B cell (primary cell): Measurements from ENCODE around the gene CASP9. TPM values are rescaled to one million over a fixed set of nuclear protein-coding genes. Genes with fewer than 3 reads are reported as not detected.

Source experiments
- ATAC-seq: fragments of 200-7000 bp; cut with Tn5 transposase; one replicate; pipeline ENCODE4 v1.10.0; 2021; ENCODE audit warnings: low read depth, mild to moderate bottlenecking, moderate number of reproducible peaks, moderate library complexity
- CTCF ChIA-PET: fragments of 350-600 bp; sonication (Branson Sonifier 250); formaldehyde crosslinking; loops from one replicate; lab custom pipeline; 2021; ENCODE audit warnings: antibody characterized with exemption, inconsistent platforms; lab: Charles Lee
- POLR2A ChIA-PET: fragments of 350-600 bp; sonication (Branson Sonifier 250); formaldehyde crosslinking; loops from one replicate; lab custom pipeline; 2021; ENCODE audit warnings: antibody characterized with exemption; lab: Charles Lee
- DNase-seq: peaks from one replicate; pipeline ENCODE4 v3.0.0; 2013
- H2AFZ ChIP-seq: 2 replicates; pipeline ENCODE4 v1.6.1; 2012; ENCODE audit warnings: mild to moderate bottlenecking, low read depth, low read length; ENCODE audit not compliant: insufficient read depth, poor library complexity, severe bottlenecking
- H3K27ac ChIP-seq, 2 donors: 1 replicate in 1 of 2; 2 replicates in 1 of 2; pipeline ENCODE4 v1.5.1; 2012 to 2013; ENCODE audit warnings: low read length in 2 of 2, mild to moderate bottlenecking in 2 of 2, moderate library complexity in 1 of 2
- H3K27me3 ChIP-seq, 4 experiments: fragments of 200-600 bp in 1 of 4; sonication (generic) in 1 of 4; replicated peaks in 1 of 4; 1 replicate in 2 of 4; 2 replicates in 2 of 4; pipeline versions ENCODE4 v1.6.1 to v1.7.0; 2013 to 2016; ENCODE audit warnings: low read length in 3 of 4, mild to moderate bottlenecking in 2 of 4, mixed read lengths in 1 of 4, moderate library complexity in 1 of 4; ENCODE audit not compliant: insufficient read depth in 4 of 4, control insufficient read depth in 3 of 4; ENCODE audit errors: control extremely low read depth in 1 of 4
- H3K36me3 ChIP-seq, 2 experiments: replicated peaks in 1 of 2; 1 replicate in 1 of 2; 2 replicates in 1 of 2; pipeline versions ENCODE4 v1.6.1 to v1.7.1; 2013; ENCODE audit warnings: low read length in 1 of 2; ENCODE audit not compliant: insufficient read depth in 2 of 2, control insufficient read depth in 1 of 2; ENCODE audit errors: control extremely low read depth in 1 of 2, extremely low read depth in 1 of 2
- H3K4me1 ChIP-seq, 2 donors: fragments of 200-600 bp in 1 of 2; sonication (generic) in 1 of 2; 1 replicate in 1 of 2; 2 replicates in 1 of 2; pipeline versions ENCODE4 v1.5.1 to v1.6.1; 2013 to 2017; ENCODE audit warnings: low read length in 2 of 2; ENCODE audit not compliant: control insufficient read depth in 2 of 2, insufficient read depth in 2 of 2
- H3K4me2 ChIP-seq: replicated peaks from 2 replicates; pipeline ENCODE3; 2012; ENCODE audit warnings: mild to moderate bottlenecking, low read depth, low read length; ENCODE audit not compliant: poor library complexity, severe bottlenecking
- H3K4me3 ChIP-seq, 5 experiments: fragments of 200-600 bp in 1 of 5; sonication (generic) in 1 of 5; 1 replicate in 3 of 5; 2 replicates in 2 of 5; pipeline versions ENCODE4 v1.5.1 to v1.7.0; 2011 to 2016; ENCODE audit warnings: low read length in 4 of 5, mild to moderate bottlenecking in 4 of 5, low read depth in 2 of 5, control low read depth in 1 of 5, moderate library complexity in 1 of 5; ENCODE audit not compliant: insufficient read depth in 1 of 5; ENCODE audit errors: control extremely low read depth in 1 of 5, extremely low read depth in 1 of 5
- H3K79me2 ChIP-seq: fragments of 200-600 bp; sonication (generic); one replicate; pipeline ENCODE4 v1.6.0; 2016; ENCODE audit warnings: low read length; ENCODE audit not compliant: control insufficient read depth, insufficient read depth
- H3K9ac ChIP-seq: fragments of 200-600 bp; sonication (generic); 2 replicates; pipeline ENCODE4 v1.6.1; 2017; ENCODE audit warnings: mild to moderate bottlenecking, low read length, moderate library complexity
- H3K9me3 ChIP-seq, 3 donors: one replicate each; pipeline versions ENCODE4 v1.6.1 to v1.7.1; 2013; ENCODE audit warnings: low read length in 2 of 3; ENCODE audit not compliant: control insufficient read depth in 2 of 3, insufficient read depth in 1 of 3; ENCODE audit errors: control extremely low read depth in 1 of 3
- H4K20me1 ChIP-seq: 2 replicates; pipeline ENCODE4 v1.6.0; 2012; ENCODE audit warnings: mild to moderate bottlenecking, low read length; ENCODE audit not compliant: insufficient read depth, control insufficient read depth, poor library complexity, severe bottlenecking
- H3K27ac Mint-ChIP-seq: one replicate; pipeline ENCODE4 v1.8.0; 2021; ENCODE audit warnings: mixed read lengths
- H3K27me3 Mint-ChIP-seq: one replicate; pipeline ENCODE4 v1.8.0; 2021; ENCODE audit warnings: mixed read lengths
- H3K4me1 Mint-ChIP-seq: one replicate; pipeline ENCODE4 v1.8.0; 2021; ENCODE audit warnings: mixed read lengths
- H3K4me3 Mint-ChIP-seq: one replicate; pipeline ENCODE4 v1.8.0; 2021; ENCODE audit warnings: mixed read lengths
- H3K9me3 Mint-ChIP-seq: one replicate; pipeline ENCODE4 v1.8.0; 2022; ENCODE audit warnings: mixed read lengths; ENCODE audit not compliant: insufficient read depth
- EZH2 ChIP-seq: IDR thresholded peaks from 2 replicates; pipeline ENCODE4 v1.6.1; 2012; ENCODE audit warnings: borderline replicate concordance, low read depth, mild to moderate bottlenecking, moderate library complexity, low read length; ENCODE audit not compliant: insufficient read depth, poor library complexity, severe bottlenecking
- WGBS: methylation state at CpG from one replicate; pipeline ENCODE4 v1.1.5; 2013; ENCODE audit warnings: missing lambda C conversion rate; ENCODE audit not compliant: insufficient coverage; 5-methylcytosine and 5-hydroxymethylcytosine counted together
- intact Hi-C: fragments of 100-400 bp; cut with micrococcal nuclease; formaldehyde crosslinking; loops from one replicate; pipeline ENCODE4 v1.10.0; 2022
- polyA plus RNA-seq: library from polyadenylated mRNA; depleted of rRNA; stranded (reverse); fragments of >200 nt; gene quantifications from 2 replicates; pipeline ENCODE4 v1.2.3, GENCODE V29; 2012
- total RNA-seq, 2 donors: library from RNA; stranded (reverse); fragments of 120-200 nt in 1 of 2; gene quantifications; 1 replicate in 1 of 2; 2 replicates in 1 of 2; pipeline versions ENCODE4 v1.2.3 to v1.2.4, GENCODE V29; 2013 to 2022
- TF ChIP-seq, protein P1 (sequence below): fragments of 200-600 bp; IDR thresholded peaks from one replicate; pipeline ENCODE4 v1.8.0; 2022; ENCODE audit warnings: antibody characterized with exemption, mild to moderate bottlenecking

CASP9 gene
- total and polyA plus RNA-seq, 2 donors (not counting 1 experiment from before 2014, with no cell fraction given), result 16.8 to 22.9 TPM

- H3K36me3 ChIP-seq, result no peaks in the 10 kb centered on the region
- ChIA-PET CTCF (no interaction called here), POLR2A (no interaction called here)
- H3K9ac ChIP-seq, result no peak overlapping the region
- Mint-ChIP-seq H3K4me3 (no peak overlapping the region), H3K4me1 (no peaks in the 10 kb centered on the region), H3K9me3 (peaks cover 3% of the 10 kb centered on the region), H3K27ac (no peak overlapping the region), H3K27me3 (peaks cover 32% of the 10 kb centered on the region)
- intact Hi-C loops, result no loop called here
- peaks cover 0 to 3% (median 0%) of the 10 kb centered on the region in 3 donors for H3K9me3 ChIP-seq
- no peak overlapping the region for H3K27ac ChIP-seq
- no peak for DNase-seq
- no peaks in the 10 kb centered on the region for H3K79me2 ChIP-seq
- whole genome bisulfite sequencing, result 52% methylated on average over 3 of the region's 3 CpGs
- H3K4me2 ChIP-seq, result no peak overlapping the region
- H3K27me3 ChIP-seq, result peaks cover 0 to 16% (median 4%) of the 10 kb centered on the region in 4 experiments
- H2AFZ ChIP-seq, result no peak overlapping the region
- ATAC-seq, result no peak
- H3K4me1 ChIP-seq, result no peaks in the 10 kb centered on the region
- no peak overlapping the region for H3K4me3 ChIP-seq
- TF ChIP-seq, protein P1, sequence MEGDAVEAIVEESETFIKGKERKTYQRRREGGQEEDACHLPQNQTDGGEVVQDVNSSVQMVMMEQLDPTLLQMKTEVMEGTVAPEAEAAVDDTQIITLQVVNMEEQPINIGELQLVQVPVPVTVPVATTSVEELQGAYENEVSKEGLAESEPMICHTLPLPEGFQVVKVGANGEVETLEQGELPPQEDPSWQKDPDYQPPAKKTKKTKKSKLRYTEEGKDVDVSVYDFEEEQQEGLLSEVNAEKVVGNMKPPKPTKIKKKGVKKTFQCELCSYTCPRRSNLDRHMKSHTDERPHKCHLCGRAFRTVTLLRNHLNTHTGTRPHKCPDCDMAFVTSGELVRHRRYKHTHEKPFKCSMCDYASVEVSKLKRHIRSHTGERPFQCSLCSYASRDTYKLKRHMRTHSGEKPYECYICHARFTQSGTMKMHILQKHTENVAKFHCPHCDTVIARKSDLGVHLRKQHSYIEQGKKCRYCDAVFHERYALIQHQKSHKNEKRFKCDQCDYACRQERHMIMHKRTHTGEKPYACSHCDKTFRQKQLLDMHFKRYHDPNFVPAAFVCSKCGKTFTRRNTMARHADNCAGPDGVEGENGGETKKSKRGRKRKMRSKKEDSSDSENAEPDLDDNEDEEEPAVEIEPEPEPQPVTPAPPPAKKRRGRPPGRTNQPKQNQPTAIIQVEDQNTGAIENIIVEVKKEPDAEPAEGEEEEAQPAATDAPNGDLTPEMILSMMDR, result no peak
- no peak for TF ChIP-seq EZH2
- H4K20me1 ChIP-seq, result no peaks in the 10 kb centered on the region
Observed at GRCh38 chr1:15449567-15449966, 74.4 kb downstream of the CASP9 start.

DNA sequence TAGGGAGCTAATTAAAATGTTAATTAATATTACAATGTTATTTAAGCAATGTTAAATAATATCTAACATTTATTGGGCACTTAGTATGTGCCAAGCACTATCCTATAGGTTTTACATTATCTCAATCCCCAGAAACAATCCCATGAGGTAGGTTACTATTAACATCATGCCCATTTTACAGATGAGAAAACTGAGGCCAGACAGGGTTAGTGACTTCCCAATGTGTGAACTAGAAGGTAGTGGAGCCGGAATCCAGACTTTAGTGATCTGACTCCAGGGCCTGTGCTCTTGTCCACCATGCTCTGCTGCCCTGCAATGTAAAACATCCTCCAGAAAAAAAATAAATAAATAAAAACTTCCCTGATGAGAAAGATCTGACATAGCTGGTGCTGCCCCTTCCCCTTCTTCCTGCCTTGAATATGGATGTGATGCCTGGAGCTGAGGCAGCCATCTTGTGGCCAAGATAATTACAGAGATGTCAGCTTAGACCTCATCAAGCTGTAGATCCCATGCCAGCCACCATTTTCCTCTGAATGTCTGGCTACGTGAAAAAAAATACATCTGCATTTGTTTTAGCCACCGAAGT, 75.0 kb downstream of the CASP9 start:
- peaks cover 0 to 3% (median 0%) of the 10 kb centered on the region in 3 donors for H3K9me3 ChIP-seq
- CTCF ChIA-PET, result interaction anchor here (1.0 kb wide), 1 partner anchor 124 kb away, joined by 3 read pairs; no protein-coding TSS in a partner anchor
- peaks cover 0 to 16% (median 4%) of the 10 kb centered on the region in 4 experiments for H3K27me3 ChIP-seq
- no peaks in the 10 kb centered on the region for H3K4me1 ChIP-seq
- no peak for ATAC-seq
- H3K9me3 Mint-ChIP-seq, result peaks cover 3% of the 10 kb centered on the region
- H3K27me3 Mint-ChIP-seq, result peaks cover 32% of the 10 kb centered on the region
- H3K4me3 ChIP-seq, result no peak overlapping the region
- no peaks in the 10 kb centered on the region for H3K4me1 Mint-ChIP-seq
- intact Hi-C loops, result no loop called here
- POLR2A ChIA-PET, result no interaction called here
- TF ChIP-seq EZH2, result no peak
- TF ChIP-seq, protein P1, result no peak
- no peak for DNase-seq
- no peak overlapping the region for H3K9ac ChIP-seq
- H3K27ac ChIP-seq, result no peak overlapping the region
- WGBS, result 93% methylated on average over 2 of the region's 3 CpGs
- H3K4me2 ChIP-seq, result no peak overlapping the region
- no peaks in the 10 kb centered on the region for H3K36me3 ChIP-seq
- H3K79me2 ChIP-seq, result no peaks in the 10 kb centered on the region
- H3K27ac Mint-ChIP-seq, result no peak overlapping the region
- H3K4me3 Mint-ChIP-seq, result no peak overlapping the region
- H4K20me1 ChIP-seq, result no peaks in the 10 kb centered on the region
- H2AFZ ChIP-seq, result no peak overlapping the region
